Measurements from ENCODE around the gene XDH.

XDH gene

GRCh38 chr2:31414601-31415241 lies at the start of gene XDH:
Gene XDH (minus strand): TSS chr2:31414742. CDS start chr2:31414666, 76 bp downstream.
- H3K27me3 ChIP-seq (ENCODE audit: control insufficient read depth, insufficient read depth, low read length), result no peaks in the 10 kb centered on the region
- no peak within 1 kb of the TSS for H3K4me3 ChIP-seq (ENCODE audit: low read length)
- H3K4me1 ChIP-seq (ENCODE audit: control insufficient read depth, insufficient read depth, low read length), result no peaks in the 10 kb centered on the region
- H3K9me3 ChIP-seq (ENCODE audit: control insufficient read depth, insufficient read depth, low read length), result no peaks in the 10 kb centered on the region
- H3K27ac ChIP-seq (ENCODE audit: low read length), result no peak within 1 kb of the TSS
- DNase-seq (ENCODE audit: low read depth, low spot score), result no peak
- no peaks in the 10 kb centered on the region for H3K36me3 ChIP-seq (ENCODE audit: control insufficient read depth, insufficient read depth, low read length)
- WGBS (ENCODE audit: insufficient coverage, insufficient read length), result no CpG with 5 or more reads among the region's 5 CpGs

DNA sequence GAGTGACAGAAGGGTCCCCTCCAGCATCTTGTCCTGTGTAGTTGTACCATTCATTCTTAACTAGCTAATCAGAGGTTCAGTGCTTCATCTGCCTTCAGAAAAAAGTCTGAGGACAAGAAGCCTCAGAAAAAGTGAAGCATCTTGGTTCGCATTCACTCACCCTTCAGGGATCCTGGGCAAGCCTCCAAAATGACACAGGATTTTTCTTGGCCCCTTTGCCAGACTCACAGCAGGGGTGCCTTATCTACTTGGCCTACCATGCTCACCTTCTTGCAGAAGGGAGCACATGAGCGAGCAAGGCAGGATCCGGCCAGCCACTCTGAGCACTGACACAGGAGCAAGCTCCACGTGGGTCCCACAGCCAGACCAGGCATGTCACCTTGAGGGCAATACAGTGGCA lies 43.1 kb upstream of the XDH start:
- H3K4me3 ChIP-seq (ENCODE audit: low read length), result no peak overlapping the region
- no peaks in the 10 kb centered on the region for H3K4me1 ChIP-seq (ENCODE audit: control insufficient read depth, insufficient read depth, low read length)
- H3K27me3 ChIP-seq (ENCODE audit: control insufficient read depth, insufficient read depth, low read length), result no peaks in the 10 kb centered on the region
- H3K9me3 ChIP-seq (ENCODE audit: control insufficient read depth, insufficient read depth, low read length), result no peaks in the 10 kb centered on the region
- H3K27ac ChIP-seq (ENCODE audit: low read length), result no peak overlapping the region
- DNase-seq (ENCODE audit: low read depth, low spot score), result no peak
- WGBS (ENCODE audit: insufficient coverage, insufficient read length), result no CpG with 5 or more reads among the region's 4 CpGs
- no peaks in the 10 kb centered on the region for H3K36me3 ChIP-seq (ENCODE audit: control insufficient read depth, insufficient read depth, low read length)

DNA sequence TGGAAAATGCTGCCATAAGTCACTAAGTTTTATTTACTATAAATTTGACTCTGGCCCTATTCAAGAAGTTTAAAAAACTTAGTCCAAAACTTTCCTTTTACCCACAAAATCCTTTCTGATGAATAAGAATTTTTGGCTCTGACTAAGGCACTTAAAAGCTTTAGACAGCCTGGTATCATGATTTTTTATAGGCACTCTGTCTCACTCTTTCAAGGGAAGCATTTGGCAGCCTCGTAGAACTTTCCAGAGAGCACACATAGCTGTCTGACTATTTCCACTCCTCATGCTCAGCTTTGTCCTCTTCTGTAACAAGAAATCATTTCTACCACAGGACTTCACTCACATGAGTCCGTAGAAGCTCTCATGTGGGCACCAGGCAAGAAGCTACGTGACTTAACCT lies 32.3 kb upstream of the XDH start:
- WGBS (ENCODE audit: insufficient coverage, insufficient read length), result no CpG with 5 or more reads among the region's 3 CpGs
- no peak overlapping the region for H3K27ac ChIP-seq (ENCODE audit: low read length)

GRCh38 chr2:31442376-31442775 lies 27.8 kb upstream of the XDH start:
- DNase-seq (ENCODE audit: low read depth, low spot score), result no peak
- H3K27ac ChIP-seq (ENCODE audit: low read length), result no peak overlapping the region
- H3K36me3 ChIP-seq (ENCODE audit: control insufficient read depth, insufficient read depth, low read length), result no peaks in the 10 kb centered on the region
- no peaks in the 10 kb centered on the region for H3K27me3 ChIP-seq (ENCODE audit: control insufficient read depth, insufficient read depth, low read length)
- no peaks in the 10 kb centered on the region for H3K9me3 ChIP-seq (ENCODE audit: control insufficient read depth, insufficient read depth, low read length)
- no peaks in the 10 kb centered on the region for H3K4me1 ChIP-seq (ENCODE audit: control insufficient read depth, insufficient read depth, low read length)
- H3K4me3 ChIP-seq (ENCODE audit: low read length), result no peak overlapping the region
- no CpG with 5 or more reads among the region's 2 CpGs for WGBS (ENCODE audit: insufficient coverage, insufficient read length)

More for the DNA sequence above, 32.3 kb upstream of the XDH start:
- Histone ChIP-seq H3K27me3 (ENCODE audit: control insufficient read depth, insufficient read depth, low read length) (no peaks in the 10 kb centered on the region), H3K9me3 (ENCODE audit: control insufficient read depth, insufficient read depth, low read length) (peaks cover 1% of the 10 kb centered on the region; the same call in 1 of the 2 replicates), H3K36me3 (ENCODE audit: control insufficient read depth, insufficient read depth, low read length) (no peaks in the 10 kb centered on the region), H3K4me1 (ENCODE audit: control insufficient read depth, insufficient read depth, low read length) (no peaks in the 10 kb centered on the region), H3K4me3 (ENCODE audit: low read length) (no peak overlapping the region)
- DNase-seq (ENCODE audit: low read depth, low spot score), result no peak

- no CpG with 5 or more reads among the region's 2 CpGs for WGBS (ENCODE audit: insufficient coverage, insufficient read length)
- Histone ChIP-seq H3K36me3 (ENCODE audit: control insufficient read depth, insufficient read depth, low read length) (no peaks in the 10 kb centered on the region), H3K4me1 (ENCODE audit: control insufficient read depth, insufficient read depth, low read length) (no peaks in the 10 kb centered on the region), H3K27me3 (ENCODE audit: control insufficient read depth, insufficient read depth, low read length) (no peaks in the 10 kb centered on the region), H3K9me3 (ENCODE audit: control insufficient read depth, insufficient read depth, low read length) (no peaks in the 10 kb centered on the region), H3K27ac (ENCODE audit: low read length) (no peak overlapping the region), H3K4me3 (ENCODE audit: low read length) (no peak overlapping the region)
- no peak for DNase-seq (ENCODE audit: low read depth, low spot score)
These were observed 26.2 kb upstream of the XDH start for GRCh38 chr2:31440764-31441163.

DNA sequence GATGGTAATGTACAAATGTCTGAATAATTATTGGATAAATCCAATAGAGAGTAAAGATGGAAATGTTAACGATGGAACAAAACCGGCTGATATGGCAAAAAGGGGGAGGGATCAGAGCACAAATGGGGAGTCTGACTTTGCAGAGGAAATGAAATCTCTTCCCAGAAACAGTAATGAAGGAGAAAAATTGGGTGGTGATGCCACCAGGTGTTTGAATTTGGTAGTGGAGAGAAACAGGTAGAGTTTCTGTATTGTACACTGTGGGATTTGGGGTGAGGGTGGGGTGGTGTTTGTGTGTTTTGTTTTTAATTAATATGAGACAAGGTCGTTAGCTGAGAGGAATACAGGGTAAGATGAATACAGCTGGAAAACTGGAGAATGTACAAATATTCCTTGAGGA lies 20.4 kb upstream of the XDH start:
- Histone ChIP-seq H3K4me3 (ENCODE audit: low read length) (no peak overlapping the region), H3K9me3 (ENCODE audit: control insufficient read depth, insufficient read depth, low read length) (no peaks in the 10 kb centered on the region), H3K27ac (ENCODE audit: low read length) (no peak overlapping the region), H3K4me1 (ENCODE audit: control insufficient read depth, insufficient read depth, low read length) (no peaks in the 10 kb centered on the region), H3K27me3 (ENCODE audit: control insufficient read depth, insufficient read depth, low read length) (no peaks in the 10 kb centered on the region), H3K36me3 (ENCODE audit: control insufficient read depth, insufficient read depth, low read length) (no peaks in the 10 kb centered on the region)
- 100% methylated on average over 3 of the region's 3 CpGs for WGBS (ENCODE audit: insufficient coverage, insufficient read length)
- DNase-seq (ENCODE audit: low read depth, low spot score), result no peak

GRCh38 chr2:31433541-31433940 lies 19.0 kb upstream of the XDH start:
- Histone ChIP-seq H3K36me3 (ENCODE audit: control insufficient read depth, insufficient read depth, low read length) (no peaks in the 10 kb centered on the region), H3K4me3 (ENCODE audit: low read length) (no peak overlapping the region), H3K27ac (ENCODE audit: low read length) (no peak overlapping the region), H3K9me3 (ENCODE audit: control insufficient read depth, insufficient read depth, low read length) (no peaks in the 10 kb centered on the region), H3K4me1 (ENCODE audit: control insufficient read depth, insufficient read depth, low read length) (no peaks in the 10 kb centered on the region), H3K27me3 (ENCODE audit: control insufficient read depth, insufficient read depth, low read length) (no peaks in the 10 kb centered on the region)
- DNase-seq (ENCODE audit: low read depth, low spot score), result no peak
- WGBS (ENCODE audit: insufficient coverage, insufficient read length), result no CpG with 5 or more reads among the region's 3 CpGs

DNA sequence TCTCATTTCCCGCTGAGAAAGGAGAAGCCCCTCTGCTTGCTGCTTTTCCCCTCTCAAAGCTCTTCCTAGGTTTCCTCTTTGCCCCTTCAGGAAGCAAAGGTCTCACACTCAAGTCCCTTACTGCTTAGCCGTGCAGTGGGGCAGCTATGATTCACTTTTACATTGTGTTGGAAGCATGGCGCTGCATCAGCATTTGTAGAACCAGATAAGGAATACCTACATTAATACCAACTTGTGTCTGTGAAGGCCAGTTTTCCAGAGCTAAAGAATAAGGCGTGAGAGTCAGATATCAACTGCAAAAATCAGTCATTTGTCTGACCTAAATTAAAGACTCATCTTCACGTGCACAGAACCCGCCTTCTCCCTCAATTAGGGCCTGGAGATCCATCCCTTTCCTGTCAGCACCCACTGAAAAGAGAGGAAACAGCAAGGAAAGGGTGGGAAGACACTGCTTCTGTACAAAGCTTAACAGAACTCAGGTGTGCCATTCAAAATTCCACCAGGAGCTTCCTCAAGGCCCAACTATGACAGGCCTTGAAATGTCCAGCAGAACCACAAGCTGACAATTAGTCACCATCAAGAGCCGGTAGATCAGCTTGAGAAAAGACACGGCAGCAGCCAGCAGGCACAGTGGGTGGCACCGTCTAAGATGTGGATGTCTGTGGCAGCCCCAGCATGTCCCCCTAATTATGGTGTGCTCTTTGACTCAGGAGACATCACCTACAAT lies 16.1 kb upstream of the XDH start:
- H3K27ac ChIP-seq (ENCODE audit: low read length), result no peak overlapping the region
- 0 out of 2 replicates have a peak, but pooled peaks cover 2% of the 10 kb centered on the region for H3K4me1 ChIP-seq (ENCODE audit: control insufficient read depth, insufficient read depth, low read length)
- no peaks in the 10 kb centered on the region for H3K27me3 ChIP-seq (ENCODE audit: control insufficient read depth, insufficient read depth, low read length)
- DNase-seq (ENCODE audit: low read depth, low spot score), result no peak
- H3K9me3 ChIP-seq (ENCODE audit: control insufficient read depth, insufficient read depth, low read length), result no peaks in the 10 kb centered on the region
- no CpG with 5 or more reads among the region's 9 CpGs for WGBS (ENCODE audit: insufficient coverage, insufficient read length)
- H3K36me3 ChIP-seq (ENCODE audit: control insufficient read depth, insufficient read depth, low read length), result no peaks in the 10 kb centered on the region
- H3K4me3 ChIP-seq (ENCODE audit: low read length), result no peak overlapping the region

DNA sequence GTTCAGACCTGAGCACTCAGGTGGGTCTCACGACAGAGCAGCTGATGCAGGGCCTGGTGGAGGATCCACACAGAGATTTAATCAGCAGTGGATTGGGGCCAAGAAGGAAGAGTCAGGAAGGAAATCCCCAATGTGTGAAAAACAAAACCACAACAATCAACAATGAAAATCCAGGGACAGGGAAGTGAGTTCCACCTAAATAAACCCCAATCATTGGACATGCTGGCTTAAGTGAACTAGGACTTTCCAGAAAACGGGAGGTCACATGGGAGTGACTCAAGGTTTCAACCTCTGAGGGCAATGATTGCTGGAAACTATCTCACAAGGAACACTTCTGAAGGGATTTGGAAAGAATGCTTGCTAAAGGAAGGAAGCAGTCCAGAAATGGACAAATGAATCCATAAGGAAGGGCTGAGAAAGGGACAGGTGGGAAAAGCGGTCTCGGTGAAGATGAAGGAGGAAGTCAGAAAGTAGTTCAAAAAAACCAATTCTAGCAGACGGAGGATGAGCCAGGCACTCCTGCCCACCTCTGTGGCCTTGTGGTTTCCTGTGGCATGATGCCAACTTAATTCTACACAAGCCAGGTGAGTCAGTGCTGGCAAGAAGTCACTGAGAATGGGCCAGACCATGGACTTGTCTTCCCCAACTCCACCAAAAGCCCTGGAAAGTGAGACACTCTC lies 15.4 kb upstream of the XDH start:
- Histone ChIP-seq H3K4me3 (ENCODE audit: low read length) (no peak overlapping the region), H3K27me3 (ENCODE audit: control insufficient read depth, insufficient read depth, low read length) (no peaks in the 10 kb centered on the region), H3K9me3 (ENCODE audit: control insufficient read depth, insufficient read depth, low read length) (no peaks in the 10 kb centered on the region), H3K4me1 (ENCODE audit: control insufficient read depth, insufficient read depth, low read length) (0 out of 2 replicates have a peak, but pooled peaks cover 2% of the 10 kb centered on the region), H3K27ac (ENCODE audit: low read length) (no peak overlapping the region), H3K36me3 (ENCODE audit: control insufficient read depth, insufficient read depth, low read length) (no peaks in the 10 kb centered on the region)
- DNase-seq (ENCODE audit: low read depth, low spot score), result no peak
- whole genome bisulfite sequencing (ENCODE audit: insufficient coverage, insufficient read length), result no CpG with 5 or more reads among the region's 5 CpGs

- H3K36me3 ChIP-seq (ENCODE audit: control insufficient read depth, insufficient read depth, low read length), result no peaks in the 10 kb centered on the region
- H3K4me1 ChIP-seq (ENCODE audit: control insufficient read depth, insufficient read depth, low read length), result 0 out of 2 replicates have a peak, but pooled peaks cover 2% of the 10 kb centered on the region
- H3K9me3 ChIP-seq (ENCODE audit: control insufficient read depth, insufficient read depth, low read length), result no peaks in the 10 kb centered on the region
- no peak overlapping the region for H3K4me3 ChIP-seq (ENCODE audit: low read length)
- no peak for DNase-seq (ENCODE audit: low read depth, low spot score)
- no peaks in the 10 kb centered on the region for H3K27me3 ChIP-seq (ENCODE audit: control insufficient read depth, insufficient read depth, low read length)
- H3K27ac ChIP-seq (ENCODE audit: low read length), result no peak overlapping the region
These were observed 14.5 kb upstream of the XDH start for GRCh38 chr2:31429040-31429439.

All from iPS DF 6.9 (cell line).